GM10248 (cell line): ENCODE measurements around the gene PCDHA1.

ENCODE experiments used
- CTCF ChIA-PET: fragments of 300-600 bp; sonication (Branson Sonifier 250); formaldehyde crosslinking; extraction: SDS; loops from one replicate; lab custom pipeline; 2021; ENCODE audit warnings: antibody characterized with exemption; lab: Yijun Ruan, JAX
- POLR2A ChIA-PET: fragments of 350-650 bp; sonication (Branson Sonifier 250); formaldehyde crosslinking; extraction: SDS; loops from one replicate; lab custom pipeline; 2020; ENCODE audit warnings: antibody characterized with exemption; lab: Yijun Ruan, JAX
- DNase-seq: peaks from one replicate; pipeline ENCODE4 v3.0.0; 2012; ENCODE audit errors: extremely low spot score
- TF ChIP-seq, protein P1 (sequence below): IDR thresholded peaks from 2 replicates; pipeline ENCODE4 v1.5.1; 2012; ENCODE audit warnings: mild to moderate bottlenecking, low read depth; ENCODE audit errors: extremely low read depth, missing control alignments, control extremely low read depth

Gene PCDHA1

GRCh38 chr5:141010047-141010793 is 224.3 kb downstream of the PCDHA1 start:
- TF ChIP-seq, protein P1, sequence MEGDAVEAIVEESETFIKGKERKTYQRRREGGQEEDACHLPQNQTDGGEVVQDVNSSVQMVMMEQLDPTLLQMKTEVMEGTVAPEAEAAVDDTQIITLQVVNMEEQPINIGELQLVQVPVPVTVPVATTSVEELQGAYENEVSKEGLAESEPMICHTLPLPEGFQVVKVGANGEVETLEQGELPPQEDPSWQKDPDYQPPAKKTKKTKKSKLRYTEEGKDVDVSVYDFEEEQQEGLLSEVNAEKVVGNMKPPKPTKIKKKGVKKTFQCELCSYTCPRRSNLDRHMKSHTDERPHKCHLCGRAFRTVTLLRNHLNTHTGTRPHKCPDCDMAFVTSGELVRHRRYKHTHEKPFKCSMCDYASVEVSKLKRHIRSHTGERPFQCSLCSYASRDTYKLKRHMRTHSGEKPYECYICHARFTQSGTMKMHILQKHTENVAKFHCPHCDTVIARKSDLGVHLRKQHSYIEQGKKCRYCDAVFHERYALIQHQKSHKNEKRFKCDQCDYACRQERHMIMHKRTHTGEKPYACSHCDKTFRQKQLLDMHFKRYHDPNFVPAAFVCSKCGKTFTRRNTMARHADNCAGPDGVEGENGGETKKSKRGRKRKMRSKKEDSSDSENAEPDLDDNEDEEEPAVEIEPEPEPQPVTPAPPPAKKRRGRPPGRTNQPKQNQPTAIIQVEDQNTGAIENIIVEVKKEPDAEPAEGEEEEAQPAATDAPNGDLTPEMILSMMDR, result no peak
- ChIA-PET CTCF (no interaction called here), POLR2A (no interaction called here)
- no peak for DNase-seq

GRCh38 chr5:141017943-141018342 is 232.0 kb downstream of the PCDHA1 start:
- DNase-seq, result no peak
- POLR2A ChIA-PET, result no interaction called here
- CTCF ChIA-PET, result no interaction called here
- TF ChIP-seq, protein P1, result no peak

- no peak for DNase-seq
- TF ChIP-seq, protein P1, result no peak
- POLR2A ChIA-PET, result no interaction called here
- CTCF ChIA-PET, result no interaction called here
Measured at GRCh38 chr5:141022384-141022783, 236.4 kb downstream of the PCDHA1 start.

DNA sequence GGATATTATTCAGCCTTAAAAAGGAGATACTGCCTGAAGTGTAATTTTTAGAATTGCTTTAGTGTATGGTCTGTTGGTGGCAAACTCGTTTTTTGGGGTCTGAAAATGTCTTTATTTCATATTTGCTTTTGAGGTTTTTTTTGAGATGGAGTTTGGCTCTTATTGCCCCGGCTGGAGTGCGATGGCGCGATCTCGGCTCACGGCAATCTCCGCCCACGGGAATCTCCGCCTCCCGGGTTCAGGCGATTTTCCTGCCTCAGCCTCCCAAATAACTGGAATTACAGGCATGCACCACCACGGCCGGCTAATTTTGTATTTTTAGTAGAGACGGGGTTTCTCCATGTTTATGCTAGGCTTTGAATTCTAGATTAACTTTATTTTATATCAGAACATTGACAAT is 245.1 kb downstream of the PCDHA1 start:
- TF ChIP-seq, protein P1, result no peak
- ChIA-PET POLR2A (no interaction called here), CTCF (no interaction called here)
- DNase-seq, result no peak

DNA sequence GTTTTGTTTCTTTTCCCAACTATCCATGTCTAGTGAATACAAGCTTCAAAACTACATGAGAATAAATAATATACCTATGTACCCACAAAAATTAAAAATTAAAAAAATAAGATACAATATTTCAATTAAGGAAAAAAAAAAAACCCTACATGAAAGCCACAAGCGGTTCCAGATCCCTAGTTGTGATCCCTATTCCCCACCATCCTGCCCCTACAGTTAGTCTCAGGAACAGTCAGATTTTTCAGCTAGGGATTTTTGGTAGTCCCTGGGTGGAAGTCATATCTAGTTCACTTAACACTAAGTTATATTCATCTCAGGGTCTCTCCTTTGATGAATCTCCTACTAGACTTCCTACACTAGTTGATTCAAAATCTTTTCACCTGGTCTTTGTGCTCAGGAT is 246.7 kb downstream of the PCDHA1 start:
- no peak for DNase-seq
- POLR2A ChIA-PET, result no interaction called here
- CTCF ChIA-PET, result no interaction called here
- TF ChIP-seq, protein P1, result no peak

GRCh38 chr5:141039061-141039460 is 253.1 kb downstream of the PCDHA1 start:
- CTCF ChIA-PET, result no interaction called here
- POLR2A ChIA-PET, result no interaction called here
- TF ChIP-seq, protein P1, result no peak
- DNase-seq, result no peak
